HG03520 (cell line): ENCODE results near the gene GLIS1.

ENCODE experiments used
- ATAC-seq: cut with Tn5 transposase; IDR thresholded peaks from one replicate; pipeline ENCODE4 v1.9.1; 2021; ENCODE audit warnings: mild to moderate bottlenecking, moderate library complexity; ENCODE audit not compliant: unreplicated experiment

Gene GLIS1

DNA sequence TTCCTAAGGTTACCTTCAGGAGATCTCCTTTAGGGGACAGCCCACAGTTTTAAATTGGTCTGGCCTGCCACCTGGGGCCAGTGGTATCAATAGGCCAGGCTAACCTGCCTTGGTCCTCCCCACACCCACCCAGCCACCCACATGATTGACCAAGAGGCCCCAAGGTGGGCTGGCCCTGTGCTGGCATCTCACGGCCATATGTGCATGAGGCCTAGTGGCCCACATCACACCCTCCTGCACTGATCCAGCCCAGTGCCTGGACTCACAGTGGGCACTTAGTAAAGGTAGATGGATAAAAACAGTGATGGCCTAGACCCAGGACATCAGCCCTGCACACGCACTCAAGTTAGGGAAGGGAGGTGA is 197.7 kb downstream of the GLIS1 start:
- ATAC-seq: no peak

DNA sequence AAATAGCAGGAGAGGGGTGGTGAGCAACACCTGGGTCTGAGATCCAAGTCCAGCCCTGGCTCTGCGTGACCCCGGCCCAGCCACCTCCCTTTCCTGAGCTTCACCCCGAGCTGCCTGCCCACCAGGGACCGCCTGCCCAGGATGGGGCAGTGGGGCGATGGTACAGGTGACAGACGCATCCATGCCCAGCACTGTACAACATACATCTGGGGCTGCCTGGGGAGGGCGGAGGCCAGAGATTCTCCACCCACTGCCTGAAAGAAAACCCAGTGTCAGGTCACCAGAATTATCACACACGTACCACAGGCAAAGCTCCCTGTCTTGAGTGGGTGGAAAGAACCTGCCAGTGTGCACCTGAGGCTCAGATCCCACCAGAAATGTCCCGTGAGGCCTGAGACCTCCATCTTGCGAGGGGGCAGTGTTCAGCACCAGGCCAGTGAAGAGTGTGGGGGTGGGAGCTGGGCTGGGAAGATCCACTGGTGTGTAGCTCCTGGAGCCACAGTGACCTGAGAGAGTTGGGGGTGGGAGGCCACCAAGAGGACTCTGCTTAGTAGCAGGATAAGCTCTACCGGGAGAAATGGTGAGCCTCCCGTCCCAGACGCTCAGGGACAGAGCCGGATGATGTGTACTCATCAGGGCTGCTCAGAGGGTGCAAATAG is 198.2 kb downstream of the GLIS1 start:
- ATAC-seq: no peak

DNA sequence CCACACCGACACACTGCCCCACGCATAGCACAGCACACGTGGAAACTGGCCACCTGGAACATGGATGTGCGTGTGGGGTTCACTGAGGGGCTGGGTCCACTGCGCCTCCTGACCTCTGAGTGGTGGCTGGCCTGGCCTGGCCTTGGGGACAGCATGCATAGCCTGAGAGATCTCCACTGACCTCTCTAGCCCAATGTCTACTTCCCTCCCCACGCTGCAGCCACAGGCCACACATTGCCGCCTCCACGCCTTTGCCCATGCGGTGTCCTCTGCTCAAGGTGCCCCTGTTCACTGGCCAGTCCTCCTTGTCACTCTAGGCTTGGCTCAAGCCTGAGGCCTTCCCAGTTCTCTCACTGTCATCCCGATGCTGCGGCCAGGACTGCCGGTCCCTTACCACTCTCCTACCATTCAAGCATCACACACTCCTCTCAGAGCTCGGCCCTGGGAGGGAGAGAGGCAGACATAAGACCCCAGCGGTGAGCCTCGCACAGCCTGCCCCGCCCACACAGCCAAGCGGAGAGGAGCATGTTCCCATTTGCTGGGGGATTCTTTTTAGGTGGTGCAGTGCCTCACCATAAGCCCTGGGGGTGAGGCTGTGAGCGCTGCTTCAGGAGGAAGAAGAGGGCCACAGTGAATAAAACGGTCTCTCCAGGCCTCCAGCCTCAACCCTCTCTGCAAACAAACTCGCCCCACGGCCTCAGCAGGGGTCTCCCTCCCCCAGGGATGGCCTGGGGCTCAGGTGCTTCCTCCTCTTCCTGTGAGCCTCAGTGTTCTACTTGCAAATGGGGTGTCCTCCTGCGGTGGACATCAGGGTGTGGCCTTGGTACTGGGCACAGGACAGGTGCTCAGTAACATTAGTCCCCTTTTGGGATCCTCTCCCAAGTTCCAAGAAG is 199.0 kb downstream of the GLIS1 start:
- no peak for ATAC-seq

DNA sequence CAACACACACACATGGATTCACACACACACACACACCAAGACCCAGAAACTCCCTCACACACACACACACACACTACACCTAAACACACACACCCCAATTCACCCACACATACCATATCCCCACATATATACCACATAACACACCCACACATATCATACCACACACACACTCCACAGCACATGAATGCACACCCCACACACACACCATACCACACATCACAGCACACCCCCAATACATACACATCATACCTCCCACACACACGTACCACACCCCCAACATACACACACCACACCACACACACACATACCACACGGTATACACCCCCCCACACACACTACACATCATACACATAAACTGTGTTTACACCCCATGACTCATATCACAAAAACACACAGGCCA is 199.7 kb downstream of the GLIS1 start:
- no peak for ATAC-seq

DNA sequence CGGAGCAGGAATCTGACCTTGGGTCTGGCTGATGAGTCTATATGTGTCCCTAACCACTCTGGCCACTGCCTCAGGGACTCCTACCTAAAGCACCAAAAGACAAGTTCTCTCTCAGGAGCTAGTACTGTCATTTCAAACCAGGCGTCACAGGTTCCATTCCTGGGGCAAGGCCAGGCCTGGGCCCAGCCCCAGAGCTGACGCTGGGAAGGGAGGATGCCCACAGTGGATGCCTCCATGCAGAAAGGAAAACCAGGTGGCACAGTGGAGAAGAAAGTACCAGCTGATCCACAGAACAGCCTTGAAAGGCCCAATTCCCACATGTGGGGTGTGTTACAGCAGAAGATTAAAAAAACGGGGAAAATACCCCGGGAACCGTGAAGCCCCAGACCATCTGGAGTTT is 202.4 kb downstream of the GLIS1 start:
- no peak for ATAC-seq

DNA sequence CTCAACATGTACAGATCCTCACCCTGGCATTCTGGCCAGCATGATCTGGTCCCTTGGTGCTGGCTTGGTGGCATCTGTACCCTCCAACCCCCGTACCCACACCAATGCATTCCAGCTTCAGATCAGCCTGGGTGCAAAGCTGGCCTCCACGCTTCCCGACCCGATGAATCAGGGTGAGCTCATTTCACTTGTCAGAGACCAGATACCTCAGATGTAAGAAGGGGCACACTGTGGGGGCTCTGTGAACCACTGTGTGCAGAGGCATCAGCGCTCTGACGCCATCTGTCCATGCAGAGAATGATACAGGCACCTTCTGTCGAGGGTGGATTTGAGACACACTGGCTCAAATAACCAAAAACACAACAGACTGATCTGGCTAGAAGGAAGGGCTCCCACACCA is 203.1 kb downstream of the GLIS1 start:
- ATAC-seq: no peak

DNA sequence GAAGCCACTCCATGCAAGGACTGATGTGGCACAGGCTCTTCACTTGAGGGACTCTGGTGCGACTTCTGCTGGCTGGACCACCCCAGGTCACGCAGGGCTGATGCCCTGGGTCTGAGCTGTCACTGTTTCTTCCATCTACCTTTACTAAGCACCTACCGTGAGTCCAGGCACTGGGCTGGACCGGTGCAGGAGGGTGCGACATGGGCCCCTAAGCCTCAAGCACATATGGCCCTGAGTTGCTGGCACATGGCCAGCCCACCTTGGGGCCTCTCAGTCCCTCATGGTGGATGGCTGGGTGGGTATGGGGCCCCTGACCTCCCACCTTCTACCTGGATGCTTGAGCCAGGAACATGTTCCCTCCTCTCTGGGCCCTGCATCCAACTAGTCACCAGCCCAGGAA is 203.7 kb downstream of the GLIS1 start:
- ATAC-seq: no peak

DNA sequence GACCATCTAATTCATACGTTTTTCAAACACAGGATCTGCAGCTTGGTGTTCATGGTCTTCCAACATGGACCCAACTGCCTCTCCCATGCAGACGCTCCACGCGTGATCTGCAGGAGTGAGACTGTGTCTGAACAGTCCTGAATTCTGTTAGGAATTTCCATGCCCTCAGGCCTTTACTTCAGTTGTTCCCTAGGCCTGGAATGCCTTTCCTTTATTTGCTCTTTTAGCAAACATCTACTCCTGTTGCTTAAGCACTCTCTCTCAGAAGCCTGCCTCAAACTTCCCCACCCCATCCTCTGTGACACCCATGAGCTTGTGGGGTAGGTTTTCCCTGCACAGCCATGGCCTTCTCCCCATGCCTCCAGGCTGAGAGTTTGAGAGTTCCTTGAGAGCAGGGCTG is 206.1 kb downstream of the GLIS1 start:
- ATAC-seq: no peak

DNA sequence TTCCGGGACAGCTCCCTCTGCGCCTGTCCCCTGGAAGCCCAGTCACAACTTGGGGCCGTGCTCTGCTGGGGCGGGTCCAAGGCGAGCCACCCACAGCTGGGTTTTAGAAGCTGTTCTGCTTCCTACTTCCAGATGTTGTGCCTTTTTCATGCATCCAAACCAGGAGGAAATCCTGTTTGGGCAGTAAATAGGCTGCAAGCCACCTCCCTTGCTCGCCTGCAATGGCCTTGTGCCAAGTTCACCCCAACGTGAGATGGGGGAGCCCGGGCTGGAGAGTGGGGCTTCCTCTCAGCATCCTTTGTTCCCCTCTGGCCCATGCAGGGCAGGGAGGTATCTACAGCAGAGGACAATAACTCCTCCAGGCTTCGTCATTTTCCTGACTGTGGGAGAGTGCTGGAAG is 206.6 kb downstream of the GLIS1 start:
- no peak for ATAC-seq

DNA sequence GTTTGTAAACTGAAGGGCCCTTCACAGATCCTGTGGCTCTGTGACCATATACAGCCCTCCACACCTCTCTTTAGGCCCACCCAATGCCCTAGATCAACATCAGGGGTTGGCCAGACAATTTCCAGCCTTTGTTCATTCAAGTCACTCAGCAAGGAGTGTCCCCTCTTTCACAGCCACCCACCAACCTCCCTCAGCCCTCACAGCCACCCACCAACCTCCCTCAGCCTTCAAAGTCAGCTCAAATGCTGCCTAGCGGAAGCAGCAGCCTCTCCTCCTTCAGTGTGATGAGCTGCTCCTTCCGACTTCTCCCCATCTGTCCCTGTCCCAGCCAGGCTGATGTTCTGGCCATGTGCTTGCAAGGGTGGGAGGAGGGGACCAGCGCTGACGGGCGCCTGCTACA is 208.4 kb downstream of the GLIS1 start:
- no peak for ATAC-seq

DNA sequence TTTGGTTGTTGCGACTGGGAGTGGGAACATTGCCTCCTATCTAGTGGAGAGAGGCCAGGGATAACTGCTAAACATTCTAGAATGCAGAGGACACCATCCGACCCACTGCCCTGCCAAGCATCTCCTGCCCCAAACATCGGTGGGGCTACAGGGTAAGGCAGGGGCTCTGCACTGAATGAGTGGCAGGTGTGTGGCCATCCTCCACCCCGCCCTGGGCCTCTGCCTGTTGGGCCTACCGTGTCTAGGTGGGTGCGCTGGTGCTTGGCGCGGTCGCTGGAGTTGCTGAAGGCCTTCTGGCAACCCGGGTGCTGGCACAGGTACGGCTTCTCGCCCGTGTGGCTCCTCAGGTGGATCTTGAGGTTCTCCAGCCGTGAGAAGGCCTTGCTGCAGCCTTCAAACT is 209.4 kb downstream of the GLIS1 start:
- ATAC-seq: no peak

DNA sequence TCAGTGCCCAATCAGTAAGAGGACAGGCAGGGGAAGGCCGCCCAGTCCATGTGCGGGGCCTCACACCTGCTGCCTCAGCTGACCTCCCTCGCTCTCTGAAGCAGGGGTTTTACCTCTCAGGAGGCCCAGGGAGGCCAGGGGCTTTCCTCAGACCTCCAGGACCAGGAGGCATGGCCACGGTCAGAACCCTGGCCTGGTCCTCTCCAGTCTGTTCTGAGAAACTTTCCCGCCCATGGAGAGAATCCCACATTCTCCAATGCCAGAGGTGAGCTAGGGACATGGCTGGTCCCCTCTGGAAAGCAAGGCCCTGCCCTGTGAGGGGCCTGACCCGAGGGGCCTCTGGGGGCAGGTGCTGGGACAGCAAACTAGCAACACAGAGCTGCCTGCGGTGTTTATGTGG is 211.6 kb downstream of the GLIS1 start:
- no peak for ATAC-seq

DNA sequence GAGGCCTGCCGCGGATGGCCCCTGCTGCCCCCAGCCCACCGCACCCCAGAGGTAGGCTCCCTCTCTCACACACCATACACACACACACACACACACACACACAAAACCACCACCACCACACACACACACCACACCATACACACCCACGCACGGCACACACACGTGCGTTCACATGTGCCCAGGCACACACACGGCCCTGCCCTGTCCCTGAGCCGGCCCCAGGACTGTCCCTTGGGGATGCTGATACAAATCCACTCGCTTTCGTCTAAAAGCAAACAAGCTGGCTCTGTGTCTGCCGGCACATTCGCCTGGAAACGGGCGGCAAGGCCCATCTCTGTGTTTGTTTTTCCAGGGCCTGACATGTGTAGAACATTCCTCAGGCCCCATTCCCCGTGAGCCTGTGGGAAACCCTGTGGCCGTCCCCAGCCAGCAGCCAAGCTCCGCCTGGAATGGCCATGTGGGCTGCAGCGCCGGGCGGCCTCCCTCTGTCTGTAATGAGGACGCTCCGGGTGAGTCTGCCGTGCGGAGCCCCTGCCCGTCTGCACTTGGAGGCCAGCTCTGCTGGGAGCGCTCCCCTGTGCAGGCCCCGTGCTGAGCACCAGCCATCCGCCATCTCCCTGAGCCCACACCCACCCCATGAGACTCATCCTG is 212.4 kb downstream of the GLIS1 start:
- no peak for ATAC-seq

DNA sequence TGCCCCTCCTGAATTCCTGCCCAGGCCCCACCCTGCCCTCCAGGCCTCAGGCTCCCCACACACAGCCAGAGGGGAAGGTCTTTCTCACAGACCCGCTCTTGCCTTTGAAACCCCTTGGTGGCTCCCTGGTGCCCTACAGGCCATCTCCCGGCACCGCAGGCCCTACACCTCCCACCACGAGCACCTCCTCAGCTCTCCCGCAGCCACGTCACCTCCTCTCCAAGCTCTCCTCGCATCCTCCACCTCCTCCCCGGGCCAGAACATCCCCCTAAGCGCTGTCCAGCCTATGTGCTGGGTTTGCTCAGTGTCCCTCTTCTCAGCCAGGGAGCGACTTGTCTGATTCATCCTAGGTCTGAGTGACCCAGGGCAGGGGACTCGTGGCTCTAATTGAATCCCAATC is 213.4 kb downstream of the GLIS1 start:
- no peak for ATAC-seq

DNA sequence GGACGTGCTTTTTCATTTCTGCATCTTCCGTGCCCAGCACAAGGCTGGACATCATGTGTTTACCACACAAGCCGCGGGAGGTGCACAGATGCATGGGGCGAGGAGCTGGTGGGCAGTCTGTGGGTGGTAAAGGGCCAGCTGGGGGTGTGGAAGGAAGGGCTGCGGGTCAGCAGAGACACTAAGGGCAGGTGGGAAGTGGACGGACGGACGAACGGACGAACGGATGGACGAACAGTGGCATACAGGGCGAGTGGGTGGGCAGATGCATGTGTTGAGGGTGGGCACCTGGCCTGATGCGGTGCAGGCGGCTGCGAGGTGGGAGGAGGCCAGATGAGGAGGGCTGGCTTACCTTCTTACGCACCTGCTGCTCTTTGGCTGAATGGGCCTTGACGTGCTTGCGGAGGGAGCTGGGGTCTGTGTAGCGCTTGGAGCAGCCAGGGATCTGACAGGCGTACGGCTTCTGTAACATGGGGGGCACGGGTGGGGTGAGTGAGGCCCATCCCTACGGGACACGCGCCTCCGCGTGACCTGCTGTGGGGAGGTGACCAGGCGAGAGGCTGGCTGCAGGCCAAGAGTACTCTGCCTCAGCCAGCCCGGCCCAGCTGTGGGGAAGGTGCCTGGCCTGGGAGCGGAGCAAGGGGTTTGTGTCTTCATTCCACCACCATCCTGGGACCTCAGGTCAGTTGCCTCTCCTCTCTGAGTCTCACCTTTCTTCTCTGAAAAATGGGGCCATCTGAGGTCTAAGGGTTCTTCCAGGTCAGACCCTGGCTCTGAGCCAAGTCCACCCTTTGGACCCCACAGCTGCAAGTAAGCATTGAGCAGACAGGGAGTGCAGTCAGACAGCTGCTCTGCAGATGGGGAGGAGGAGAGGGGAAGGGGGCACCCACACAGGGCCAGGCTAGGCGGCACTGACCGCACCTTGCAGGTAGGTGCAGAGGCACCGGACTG is 214.3 kb downstream of the GLIS1 start:
- no peak for ATAC-seq

DNA sequence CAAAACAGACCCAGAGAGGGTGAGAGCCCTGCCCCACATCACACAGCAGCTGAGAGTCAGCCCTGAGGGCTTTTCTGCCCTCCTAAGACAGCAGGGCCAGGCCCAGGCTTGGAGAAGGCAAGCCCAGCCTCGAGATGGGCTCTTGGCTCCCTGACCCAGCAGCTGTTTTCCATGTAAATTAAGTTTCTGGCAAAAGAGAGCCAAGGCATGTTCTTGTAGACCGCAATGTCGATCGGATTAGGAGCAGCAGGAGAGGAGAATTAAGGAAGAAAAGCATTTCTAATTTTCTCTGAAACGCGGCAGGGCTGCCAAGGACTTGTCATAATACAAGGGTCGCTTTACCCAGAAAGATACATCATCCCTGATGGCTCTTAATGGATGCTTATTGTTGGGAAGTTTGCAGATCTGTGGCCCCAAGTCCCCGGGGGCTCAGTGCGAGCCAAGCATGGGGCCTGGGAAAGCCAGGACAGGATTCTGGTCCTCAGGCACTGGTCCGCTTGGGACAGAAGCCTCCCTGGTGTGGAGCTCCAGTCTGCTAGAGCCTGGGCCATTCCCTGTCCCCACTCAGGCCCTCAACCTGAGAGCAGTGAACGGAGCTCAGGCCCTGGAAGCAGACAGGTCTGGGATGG is 216.9 kb downstream of the GLIS1 start:
- ATAC-seq: no peak

DNA sequence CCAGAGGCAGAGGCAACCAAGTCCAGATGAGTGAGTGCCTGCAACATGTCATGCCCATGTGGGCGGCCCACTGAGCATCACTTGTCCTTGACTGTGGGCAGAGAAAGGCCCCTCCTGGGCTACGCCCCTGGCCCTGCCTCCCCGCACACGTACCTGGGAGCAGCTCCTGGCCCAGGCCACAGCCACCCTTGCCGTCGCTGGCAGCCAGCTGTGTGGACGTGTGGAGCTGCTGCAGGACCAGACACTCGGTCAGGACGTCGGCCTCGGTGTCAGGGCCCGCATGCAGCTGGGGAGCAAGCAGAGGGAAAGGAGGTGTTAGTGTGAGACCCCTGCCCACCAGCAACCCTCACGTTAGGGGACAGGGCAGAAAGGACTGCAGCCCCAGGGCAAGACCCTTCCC is 218.5 kb downstream of the GLIS1 start:
- ATAC-seq: no peak

DNA sequence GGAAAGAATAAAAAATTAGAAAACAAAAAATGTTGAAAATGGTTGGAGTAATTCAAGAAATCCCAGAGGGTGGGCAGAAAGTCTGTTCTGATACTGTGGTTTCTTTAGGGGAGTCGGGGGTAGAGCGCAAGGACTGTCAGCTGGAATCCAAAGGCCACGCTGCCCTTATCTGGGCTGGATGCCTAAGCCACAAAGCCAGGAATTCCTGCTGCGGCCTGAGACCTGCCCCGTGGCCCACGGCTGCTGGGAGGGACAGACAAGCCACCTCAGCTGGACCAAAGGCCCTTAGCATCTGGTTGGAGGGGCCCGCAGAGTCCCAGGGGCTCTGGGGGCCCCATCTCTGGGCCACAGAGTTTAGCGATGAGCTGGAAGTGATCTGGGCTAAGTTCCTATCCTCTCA is 219.5 kb downstream of the GLIS1 start:
- ATAC-seq: no peak

DNA sequence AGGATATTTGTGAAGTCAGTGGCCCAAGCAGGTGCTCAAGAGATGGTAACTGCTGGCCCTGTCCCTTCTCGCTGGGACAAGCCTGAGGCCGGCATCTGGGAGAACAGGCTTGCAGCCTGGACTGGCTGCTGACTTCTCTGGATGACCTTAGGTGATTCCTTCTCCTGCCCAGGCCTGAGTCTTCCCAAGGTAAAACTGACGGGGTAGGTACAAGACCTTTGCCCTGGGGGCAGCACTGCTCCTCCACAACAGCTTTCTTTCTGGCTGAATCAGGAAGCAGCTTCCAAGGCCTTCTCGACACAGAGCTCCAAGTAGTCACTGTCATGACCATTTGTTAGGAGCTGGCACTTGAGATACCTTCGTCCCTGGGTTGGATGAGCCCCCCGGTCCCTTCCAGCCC is 220.2 kb downstream of the GLIS1 start:
- ATAC-seq: no peak

DNA sequence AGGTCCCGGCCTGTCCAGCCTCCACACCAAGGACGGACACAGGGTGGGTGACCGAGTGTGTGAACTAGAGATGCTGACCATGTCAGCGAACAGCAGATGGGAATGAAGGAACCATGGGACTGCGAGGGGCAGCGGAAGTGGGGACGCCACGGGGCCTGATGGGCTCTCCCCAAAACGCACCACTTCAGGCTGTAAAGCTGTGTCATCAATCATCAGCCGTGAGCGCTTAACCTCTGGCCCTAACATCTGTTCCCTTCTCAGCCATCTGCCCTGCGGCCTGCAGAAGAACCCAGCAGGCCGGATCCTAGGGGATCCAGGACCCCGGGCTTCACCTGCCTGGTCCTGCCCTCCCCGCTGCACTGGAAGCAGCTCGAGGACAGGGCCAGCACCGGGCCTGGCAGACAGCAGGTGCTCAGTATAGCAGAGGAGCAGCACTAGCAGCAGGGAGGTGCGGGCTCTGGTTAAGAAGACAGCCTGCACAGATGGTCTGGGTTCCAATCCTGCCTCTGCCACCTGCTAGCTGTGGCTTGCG is 221.1 kb downstream of the GLIS1 start:
- ATAC-seq: no peak
